ENCODE measurements around the gene ERI2.

The ERI2 gene

GRCh38 chr16:20818929-20819585, 12.8 kb upstream of the ERI2 start:
- no peak for DNase-seq (ENCODE audit: low spot score)

DNA sequence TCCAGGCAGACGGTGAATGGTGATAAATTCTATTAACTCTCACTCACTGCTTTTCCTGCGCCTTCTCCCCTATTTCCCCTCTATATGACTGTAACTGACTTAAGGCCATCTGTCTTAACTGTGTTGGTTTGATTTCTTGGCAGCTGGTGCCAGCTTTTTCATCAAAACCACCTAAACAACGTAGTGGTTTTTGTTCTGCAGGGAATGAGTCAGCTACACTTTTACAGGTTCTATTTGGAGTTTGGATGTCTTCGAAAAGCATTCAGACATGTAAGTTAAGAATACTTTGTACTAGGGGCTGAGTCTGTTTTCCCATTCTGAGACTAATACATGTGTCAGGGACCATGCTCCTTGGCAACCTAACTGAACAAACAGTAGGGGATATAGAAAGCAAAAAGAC, 8.5 kb upstream of the ERI2 start:
- no peak for DNase-seq (ENCODE audit: low spot score)

GRCh38 chr16:20812510-20812909, 6.2 kb upstream of the ERI2 start:
- DNase-seq (ENCODE audit: low spot score): no peak

DNA sequence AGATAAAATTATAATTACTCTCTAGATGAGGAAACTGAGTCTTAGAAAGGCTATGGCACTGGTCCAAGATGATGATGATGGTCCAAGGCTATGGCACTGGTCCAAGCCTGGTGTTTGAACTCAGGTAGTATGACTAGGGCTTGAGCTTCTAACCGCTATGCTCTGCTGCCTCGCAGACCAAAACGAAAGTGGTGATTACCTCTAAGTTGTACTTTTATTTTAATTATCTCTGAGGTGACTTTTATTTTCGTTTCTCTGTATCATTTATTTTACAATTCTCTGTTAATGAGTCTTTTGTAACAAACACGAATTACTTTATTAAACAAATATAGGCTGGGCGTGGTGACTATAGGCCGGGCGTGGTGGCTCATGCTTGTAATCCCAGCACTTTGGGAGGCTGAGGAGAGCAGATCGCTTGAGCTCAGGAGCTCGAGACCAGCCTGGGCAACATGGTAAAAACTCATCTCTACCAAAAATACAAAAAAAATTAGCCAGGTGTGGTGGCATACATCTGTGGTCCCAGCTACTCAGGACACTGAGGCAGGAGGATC, 5.7 kb upstream of the ERI2 start:
- no peak for DNase-seq (ENCODE audit: low spot score)

- DNase-seq (ENCODE audit: low spot score): no peak
Measured at GRCh38 chr16:20807862-20808261, 1.6 kb upstream of the ERI2 start.

GRCh38 chr16:20805684-20806167, 546 bp downstream of the ERI2 start:
- DNase-seq (ENCODE audit: low spot score): peak; percentile 3

GRCh38 chr16:20803561-20804214, 2.6 kb downstream of the ERI2 start:
- DNase-seq (ENCODE audit: low spot score): no peak

DNA sequence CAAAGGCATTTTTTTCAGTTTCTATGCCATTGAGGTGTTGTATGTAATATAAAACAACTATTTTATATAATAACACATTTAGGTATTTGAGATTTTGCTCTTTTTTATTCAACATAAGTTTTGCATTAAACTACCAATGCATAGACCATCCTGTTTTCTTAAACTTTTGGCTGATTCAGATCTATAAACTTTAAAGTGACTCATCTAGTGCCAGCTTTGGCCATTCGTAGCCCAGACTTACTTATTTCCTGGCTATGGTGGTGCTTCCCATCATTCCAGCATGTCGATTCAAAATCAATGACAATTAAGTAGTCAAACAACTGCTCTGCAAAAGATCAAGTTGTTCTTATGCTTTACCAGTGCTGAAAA, 3.1 kb downstream of the ERI2 start:
- DNase-seq (ENCODE audit: low spot score): no peak

DNA sequence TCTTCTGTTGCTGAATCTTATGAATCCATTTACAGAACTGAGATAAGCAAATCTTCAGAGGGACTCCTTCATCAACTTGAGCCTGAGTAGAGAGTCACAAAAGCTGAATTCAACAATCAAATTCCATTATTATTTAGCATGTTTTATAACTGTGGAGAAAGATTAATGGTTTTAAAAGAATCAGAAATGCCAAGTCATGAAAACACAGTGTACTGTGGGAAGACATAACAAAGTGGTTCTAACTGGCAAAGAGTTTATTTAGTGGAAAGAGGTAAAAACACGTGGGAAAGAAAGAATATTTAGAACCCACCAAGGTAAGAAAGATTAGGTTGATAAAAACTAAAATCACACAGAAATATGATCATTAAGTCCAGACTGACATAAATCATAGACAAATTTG, 5.0 kb downstream of the ERI2 start:
- no peak for DNase-seq (ENCODE audit: low spot score)

- no peak for DNase-seq (ENCODE audit: low spot score)
Measured at GRCh38 chr16:20799599-20799998, 6.7 kb downstream of the ERI2 start.

DNA sequence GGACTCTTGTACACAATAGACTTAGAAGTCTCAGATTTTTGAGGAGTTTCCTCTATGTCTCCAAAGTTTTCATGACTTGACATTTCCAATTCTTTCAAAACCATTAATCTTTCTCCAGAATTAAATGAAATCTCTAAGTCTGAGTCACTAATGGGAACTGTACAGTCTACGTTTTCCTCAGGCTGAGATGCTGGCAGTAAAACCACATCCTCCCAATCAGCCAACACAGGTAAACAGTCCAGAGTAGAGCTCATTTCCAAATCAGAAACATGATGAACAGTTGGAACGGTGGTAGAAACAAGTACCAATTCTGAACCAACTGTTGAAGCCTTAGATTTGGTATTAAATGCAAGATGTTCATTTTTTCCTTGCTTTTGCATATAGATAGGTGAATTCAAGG, 7.9 kb downstream of the ERI2 start:
- DNase-seq (ENCODE audit: low spot score): no peak

GRCh38 chr16:20791923-20792612, 14.2 kb downstream of the ERI2 start:
- DNase-seq (ENCODE audit: low spot score): no peak

- DNase-seq (ENCODE audit: low spot score): no peak
Measured at GRCh38 chr16:20789130-20789529, 17.1 kb downstream of the ERI2 start.

DNA sequence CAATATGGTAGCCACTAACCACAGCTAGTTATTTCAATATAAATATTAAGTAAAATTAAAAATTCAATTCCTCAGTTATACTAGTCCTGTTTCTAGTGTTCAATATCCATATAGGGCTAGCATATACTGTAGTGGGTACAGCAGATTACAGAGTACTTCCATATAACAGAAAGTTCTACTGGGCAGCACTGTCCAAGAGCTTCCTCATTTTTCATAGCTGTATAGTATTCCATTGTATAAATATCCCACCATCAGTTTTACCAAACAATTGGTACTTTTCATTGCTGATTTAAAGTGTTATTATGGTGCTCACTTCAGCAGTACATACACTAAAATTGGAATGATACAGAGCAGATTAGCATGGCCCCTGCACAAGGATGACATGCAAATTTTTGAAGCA, 22.1 kb downstream of the ERI2 start:
- DNase-seq (ENCODE audit: low spot score): no peak

DNA sequence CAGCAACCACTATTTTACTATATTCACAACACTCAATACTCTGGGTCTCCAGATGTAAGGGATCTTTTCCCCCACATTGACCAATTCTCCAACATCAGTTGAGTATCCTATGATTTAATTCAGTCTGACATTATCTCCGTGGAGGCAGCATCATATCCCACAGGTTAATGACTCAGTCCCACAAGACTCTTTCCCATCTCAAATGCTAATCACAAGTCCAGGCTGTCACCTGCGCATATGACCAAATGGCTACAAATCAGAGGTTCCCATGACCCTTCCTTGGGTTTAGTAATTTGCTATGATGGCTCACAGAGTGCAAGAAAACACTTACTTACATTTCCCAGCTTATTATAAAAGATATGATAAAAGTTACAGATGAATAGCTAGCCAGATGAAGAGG, 23.8 kb downstream of the ERI2 start:
- DNase-seq (ENCODE audit: low spot score): no peak

DNA sequence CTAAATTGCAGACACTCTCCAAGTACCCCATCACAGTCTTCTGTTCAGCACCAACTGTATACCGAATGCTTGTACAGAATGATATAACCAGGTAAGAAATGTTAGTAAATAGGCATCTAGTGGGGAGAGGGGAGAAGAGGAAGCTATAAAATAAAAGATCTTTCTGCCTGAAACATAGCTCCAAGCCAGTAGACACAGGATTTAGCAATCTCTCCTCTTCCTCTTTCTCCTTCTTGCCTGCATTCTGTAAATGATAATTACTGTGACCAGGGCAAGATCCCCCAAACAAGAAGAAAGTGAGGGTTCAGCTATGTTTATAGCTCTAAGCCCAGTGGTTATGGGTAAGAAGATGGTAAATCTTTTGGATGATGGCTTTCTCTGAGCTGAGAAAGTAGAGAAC, 24.6 kb downstream of the ERI2 start:
- no peak for DNase-seq (ENCODE audit: low spot score)

DNA sequence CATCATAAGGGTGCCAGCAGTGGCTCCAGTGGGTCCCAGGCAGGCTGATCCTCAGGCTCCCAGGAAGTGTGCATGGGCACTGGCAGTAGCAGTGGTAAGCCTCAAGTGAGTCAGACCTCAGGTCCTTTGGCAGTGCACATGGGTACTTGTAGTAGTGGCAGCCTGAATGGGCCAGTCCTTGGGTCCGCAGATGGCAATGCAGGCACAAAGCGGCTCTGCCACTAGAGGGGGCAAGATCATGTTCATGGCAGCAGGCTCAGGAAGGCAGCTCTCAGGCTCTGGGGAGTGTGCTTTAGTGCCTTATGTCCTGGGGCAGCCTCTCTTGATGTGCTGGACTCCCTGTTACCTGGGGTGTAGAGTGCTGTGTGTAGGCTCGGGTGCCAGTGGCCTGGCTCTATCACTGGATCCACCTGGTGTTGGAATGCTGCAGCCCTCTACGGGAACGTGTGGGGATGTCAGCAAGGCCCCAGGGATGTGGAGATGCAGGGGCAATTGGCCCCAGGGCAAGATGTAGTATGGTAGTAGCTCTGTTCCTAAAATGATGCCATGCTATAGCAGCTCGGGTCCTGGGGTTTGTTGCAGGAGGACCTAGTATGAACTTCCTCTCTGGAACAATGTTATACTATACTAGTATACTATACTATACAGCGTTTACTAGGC, 31.4 kb downstream of the ERI2 start:
- DNase-seq (ENCODE audit: low spot score): peak; percentile 59

GRCh38 chr16:20773679-20774078, 32.6 kb downstream of the ERI2 start:
- DNase-seq (ENCODE audit: low spot score): no peak

GRCh38 chr16:20768818-20769217, 37.5 kb downstream of the ERI2 start:
- DNase-seq (ENCODE audit: low spot score): no peak

- no peak for DNase-seq (ENCODE audit: low spot score)
Measured at GRCh38 chr16:20768121-20768520, 38.2 kb downstream of the ERI2 start.

DNA sequence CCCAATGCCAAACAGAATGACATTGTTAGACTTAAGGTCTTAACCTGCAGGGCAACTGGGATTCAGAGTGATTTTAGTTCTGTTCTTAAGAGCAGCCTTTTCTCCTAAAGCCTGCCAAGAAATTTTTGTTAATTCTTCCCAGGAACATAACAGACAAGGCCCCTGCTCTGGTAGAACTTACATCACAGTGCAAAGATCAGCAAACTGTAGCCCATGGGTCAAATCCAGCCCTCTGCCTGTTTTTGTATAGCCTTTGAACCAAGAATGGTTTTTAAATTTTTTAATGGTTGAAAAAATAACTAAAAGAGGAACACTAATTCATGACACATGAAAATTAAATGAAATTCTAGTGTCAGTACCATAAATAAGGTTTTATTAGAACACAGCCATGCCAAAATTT, 38.7 kb downstream of the ERI2 start:
- DNase-seq (ENCODE audit: low spot score): no peak

- no peak for DNase-seq (ENCODE audit: low spot score)
Measured at GRCh38 chr16:20766294-20766693, 40.0 kb downstream of the ERI2 start.

GRCh38 chr16:20765732-20766131, 40.5 kb downstream of the ERI2 start:
- DNase-seq (ENCODE audit: low spot score): no peak
